ENCODE measurements around the gene APBA2.

DNA sequence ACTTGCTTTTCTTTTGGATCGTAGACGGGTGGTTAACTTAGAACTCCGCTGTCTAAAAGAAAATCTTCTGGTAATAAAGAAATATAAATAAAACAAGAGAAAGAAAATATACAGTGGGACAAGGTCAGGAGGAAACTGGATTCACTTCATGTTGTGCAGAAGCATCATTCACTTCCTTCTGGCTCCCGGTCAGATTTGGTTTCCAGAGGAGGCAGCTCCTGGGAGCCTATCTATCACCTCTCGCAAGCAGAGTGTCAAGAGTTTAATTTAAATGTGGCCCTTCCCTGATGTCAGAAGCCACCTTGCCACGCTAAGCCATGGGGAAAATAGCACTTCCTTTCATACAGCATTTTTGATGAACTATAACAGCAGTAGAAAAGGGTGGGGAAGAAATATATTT lies 244.7 kb downstream of the APBA2 start:
- no peak for TF ChIP-seq POLR2A (IDR thresholded peaks at IDR 0.05; ENCODE audit: low read length)
- no peak for TF ChIP-seq GATA1 (IDR thresholded peaks at IDR 0.05; ENCODE audit: low read depth, low read length)
